ENCODE data around the gene ZNF423.

The ZNF423 gene

DNA sequence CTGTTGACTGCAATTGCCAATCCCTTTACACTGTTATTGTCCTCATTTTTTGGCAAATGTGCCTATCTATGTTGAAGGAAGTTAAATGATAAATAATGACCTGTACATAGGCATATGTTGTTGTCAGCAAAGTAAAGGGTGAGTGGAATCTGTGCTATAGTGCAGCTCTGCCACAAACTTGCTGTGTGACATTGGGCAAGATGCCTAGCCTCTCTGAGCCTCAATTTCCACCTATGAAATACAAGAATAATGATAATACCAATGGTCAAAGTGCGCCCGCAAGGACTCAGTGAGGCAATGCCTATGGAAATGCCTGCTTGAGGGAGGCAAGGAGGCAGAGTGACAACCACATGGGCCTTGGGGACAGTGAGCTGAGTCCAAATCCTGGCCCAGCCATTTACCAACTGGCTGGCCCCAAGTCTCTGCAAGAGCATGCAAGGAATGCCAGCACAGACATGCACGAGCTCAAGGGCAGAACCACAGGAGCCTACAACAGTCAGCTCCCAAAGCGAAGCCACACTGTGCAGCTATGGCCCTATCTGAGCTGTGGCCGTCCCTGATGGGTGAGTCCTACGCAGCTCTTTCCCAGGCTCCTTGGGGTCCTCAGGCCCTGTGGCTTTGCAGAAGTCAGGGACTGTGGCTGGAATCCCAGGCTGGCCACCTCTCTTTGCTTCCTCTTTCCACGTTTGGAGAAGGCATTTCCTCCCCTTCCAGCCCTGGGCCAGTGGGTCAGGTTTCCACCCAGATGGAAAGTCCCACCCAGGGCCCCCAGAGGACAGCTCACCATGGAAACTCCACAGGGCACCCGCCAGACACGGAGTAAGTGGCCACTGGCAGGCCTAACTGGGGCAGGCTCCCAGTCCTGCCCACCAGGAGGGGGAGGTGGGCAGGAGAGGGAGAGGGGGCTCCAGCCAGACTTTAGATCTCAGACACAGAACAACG, 82.1 kb downstream of the ZNF423 start:
- no peak for DNase-seq (ENCODE audit: low read depth, low spot score)
- TF ChIP-seq ZNF274 (IDR thresholded peaks at IDR 0.05; ENCODE audit: low read depth, low read length) (no peak), SUZ12 (IDR thresholded peaks at IDR 0.05; ENCODE audit: extremely low read depth, insufficient read depth, insufficient read length) (no peak), YY1 (IDR thresholded peaks at IDR 0.05; ENCODE audit: insufficient read depth, insufficient read length) (no peak)
- Histone ChIP-seq H3K4me1 (ENCODE audit: insufficient read depth, insufficient read length) (peaks cover 30% of the 10 kb centered on the region), H3K9me3 (ENCODE audit: insufficient read depth, low read length) (no peaks in the 10 kb centered on the region), H3K9ac (ENCODE audit: insufficient read length, low read depth) (peak overlapping the region; percentile 16), H3K27me3 (ENCODE audit: insufficient read depth, insufficient read length) (no peaks in the 10 kb centered on the region), H3K36me3 (ENCODE audit: insufficient read depth, insufficient read length, low read length) (peaks cover 21% of the 10 kb centered on the region), H3K4me3 (ENCODE audit: insufficient read length, low read depth) (no peak overlapping the region)

DNA sequence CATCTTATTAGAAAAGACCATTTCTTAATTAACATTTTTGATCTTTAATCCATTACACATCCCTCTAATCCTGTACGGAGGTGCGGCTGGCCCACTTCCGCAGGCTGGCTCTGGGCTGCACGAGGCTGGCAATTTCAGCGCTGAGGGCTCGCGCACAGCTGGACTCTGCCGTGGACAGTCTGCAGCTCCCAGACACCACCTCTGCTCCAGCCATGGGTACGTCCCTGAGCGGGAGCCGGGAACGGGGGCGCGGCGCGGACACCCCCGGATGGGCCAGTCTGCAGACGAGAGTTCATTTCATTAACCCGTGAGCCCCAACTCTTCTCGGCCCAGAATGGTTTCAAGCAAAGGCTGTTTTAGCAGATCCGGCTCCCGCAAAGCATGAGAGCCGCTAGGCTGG, 87.9 kb downstream of the ZNF423 start:
- Histone ChIP-seq H3K9ac (ENCODE audit: insufficient read length, low read depth) (no peak overlapping the region), H3K9me3 (ENCODE audit: insufficient read depth, low read length) (no peaks in the 10 kb centered on the region)

DNA sequence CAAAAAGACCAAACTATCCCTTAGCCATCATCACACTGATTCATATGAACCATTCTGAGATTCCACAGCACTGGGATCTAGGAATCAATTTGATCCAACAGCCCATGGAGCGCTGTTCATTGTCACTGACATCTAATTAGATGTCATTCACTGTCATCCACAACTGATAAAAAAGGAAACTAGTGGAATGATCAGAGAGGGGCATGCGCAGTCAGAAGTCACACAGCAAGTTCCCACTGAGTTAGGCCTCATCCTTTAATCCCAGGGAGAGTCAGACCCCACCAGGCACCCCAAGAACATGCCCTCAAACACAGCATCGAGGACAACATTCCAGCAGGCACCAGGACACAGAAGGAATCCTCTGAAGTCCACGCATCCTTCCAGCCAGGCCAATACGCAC, 88.5 kb downstream of the ZNF423 start:
- Histone ChIP-seq H3K36me3 (ENCODE audit: insufficient read depth, insufficient read length, low read length) (peaks cover 11% of the 10 kb centered on the region), H3K4me3 (ENCODE audit: insufficient read length, low read depth) (no peak overlapping the region), H3K4me1 (ENCODE audit: insufficient read depth, insufficient read length) (peaks cover 4% of the 10 kb centered on the region), H3K27me3 (ENCODE audit: insufficient read depth, insufficient read length) (no peaks in the 10 kb centered on the region), H3K9ac (ENCODE audit: insufficient read length, low read depth) (no peak overlapping the region), H3K9me3 (ENCODE audit: insufficient read depth, low read length) (no peaks in the 10 kb centered on the region)
- DNase-seq (ENCODE audit: low read depth, low spot score) = no peak
- TF ChIP-seq YY1 (IDR thresholded peaks at IDR 0.05; ENCODE audit: insufficient read depth, insufficient read length) (no peak), SUZ12 (IDR thresholded peaks at IDR 0.05; ENCODE audit: extremely low read depth, insufficient read depth, insufficient read length) (no peak), ZNF274 (IDR thresholded peaks at IDR 0.05; ENCODE audit: low read depth, low read length) (no peak)

More for the DNA sequence above, 87.9 kb downstream of the ZNF423 start:
- Histone ChIP-seq H3K27me3 (ENCODE audit: insufficient read depth, insufficient read length) (no peaks in the 10 kb centered on the region), H3K4me3 (ENCODE audit: insufficient read length, low read depth) (no peak overlapping the region), H3K4me1 (ENCODE audit: insufficient read depth, insufficient read length) (peaks cover 4% of the 10 kb centered on the region), H3K36me3 (ENCODE audit: insufficient read depth, insufficient read length, low read length) (peaks cover 12% of the 10 kb centered on the region)
- no peak for TF ChIP-seq YY1 (IDR thresholded peaks at IDR 0.05; ENCODE audit: insufficient read depth, insufficient read length)
- no peak for TF ChIP-seq ZNF274 (IDR thresholded peaks at IDR 0.05; ENCODE audit: low read depth, low read length)
- TF ChIP-seq SUZ12 (IDR thresholded peaks at IDR 0.05; ENCODE audit: extremely low read depth, insufficient read depth, insufficient read length) = no peak
- no peak for DNase-seq (ENCODE audit: low read depth, low spot score)

DNA sequence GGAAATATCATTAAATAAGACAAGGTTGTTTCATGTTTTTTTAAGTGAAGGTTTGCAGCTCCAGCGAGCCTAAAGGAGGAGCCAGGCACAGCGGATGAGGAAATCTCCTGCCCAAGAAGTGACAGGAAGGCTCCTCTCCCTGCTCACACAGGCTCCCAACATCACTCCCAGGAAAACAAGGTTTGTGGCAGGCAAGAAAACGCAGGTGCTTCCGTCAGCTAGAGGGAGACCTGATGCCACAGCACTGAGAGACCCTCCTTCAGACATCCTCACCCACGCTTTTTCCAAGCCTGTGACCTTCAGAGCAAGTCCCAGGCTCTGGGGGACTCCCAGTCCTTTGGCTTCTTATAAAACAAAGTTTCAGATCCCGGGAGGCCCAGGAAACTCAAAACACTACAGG, 89.7 kb downstream of the ZNF423 start:
- H3K9ac ChIP-seq (ENCODE audit: insufficient read length, low read depth) = no peak overlapping the region
- peaks cover 4% of the 10 kb centered on the region for H3K4me1 ChIP-seq (ENCODE audit: insufficient read depth, insufficient read length)
- DNase-seq (ENCODE audit: low read depth, low spot score) = no peak
- no peak for TF ChIP-seq YY1 (IDR thresholded peaks at IDR 0.05; ENCODE audit: insufficient read depth, insufficient read length)
- TF ChIP-seq ZNF274 (IDR thresholded peaks at IDR 0.05; ENCODE audit: low read depth, low read length) = no peak
- no peak for TF ChIP-seq SUZ12 (IDR thresholded peaks at IDR 0.05; ENCODE audit: extremely low read depth, insufficient read depth, insufficient read length)
- no peaks in the 10 kb centered on the region for H3K27me3 ChIP-seq (ENCODE audit: insufficient read depth, insufficient read length)
- no peak overlapping the region for H3K4me3 ChIP-seq (ENCODE audit: insufficient read length, low read depth)
- peaks cover 4% of the 10 kb centered on the region for H3K36me3 ChIP-seq (ENCODE audit: insufficient read depth, insufficient read length, low read length)
- H3K9me3 ChIP-seq (ENCODE audit: insufficient read depth, low read length) = no peaks in the 10 kb centered on the region

DNA sequence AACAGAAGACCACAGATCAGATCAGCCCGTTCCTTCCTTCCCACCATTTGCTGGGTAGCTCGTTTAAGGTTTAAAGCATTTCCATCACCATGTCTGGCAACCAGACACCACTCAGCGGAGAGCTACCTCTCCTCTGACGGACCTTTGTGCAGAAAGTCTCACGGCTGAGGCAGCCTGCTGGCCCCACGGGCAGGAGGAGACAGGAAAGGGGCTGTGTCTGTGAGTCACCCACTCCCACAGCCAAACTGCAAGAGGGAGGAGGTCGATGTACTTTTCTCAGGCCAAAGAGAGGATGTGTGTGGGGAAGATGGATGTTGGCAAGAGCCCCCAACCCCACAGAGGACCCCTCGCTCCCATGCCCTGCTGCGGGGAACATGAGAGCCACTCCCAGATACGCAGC, 92.1 kb downstream of the ZNF423 start:
- Histone ChIP-seq H3K4me1 (ENCODE audit: insufficient read depth, insufficient read length) (peaks cover 3% of the 10 kb centered on the region), H3K9me3 (ENCODE audit: insufficient read depth, low read length) (no peaks in the 10 kb centered on the region), H3K27me3 (ENCODE audit: insufficient read depth, insufficient read length) (no peaks in the 10 kb centered on the region), H3K9ac (ENCODE audit: insufficient read length, low read depth) (no peak overlapping the region), H3K4me3 (ENCODE audit: insufficient read length, low read depth) (no peak overlapping the region), H3K36me3 (ENCODE audit: insufficient read depth, insufficient read length, low read length) (peaks cover 4% of the 10 kb centered on the region)
- no peak for TF ChIP-seq ZNF274 (IDR thresholded peaks at IDR 0.05; ENCODE audit: low read depth, low read length)
- no peak for TF ChIP-seq YY1 (IDR thresholded peaks at IDR 0.05; ENCODE audit: insufficient read depth, insufficient read length)
- TF ChIP-seq SUZ12 (IDR thresholded peaks at IDR 0.05; ENCODE audit: extremely low read depth, insufficient read depth, insufficient read length) = no peak
- DNase-seq (ENCODE audit: low read depth, low spot score) = no peak

DNA sequence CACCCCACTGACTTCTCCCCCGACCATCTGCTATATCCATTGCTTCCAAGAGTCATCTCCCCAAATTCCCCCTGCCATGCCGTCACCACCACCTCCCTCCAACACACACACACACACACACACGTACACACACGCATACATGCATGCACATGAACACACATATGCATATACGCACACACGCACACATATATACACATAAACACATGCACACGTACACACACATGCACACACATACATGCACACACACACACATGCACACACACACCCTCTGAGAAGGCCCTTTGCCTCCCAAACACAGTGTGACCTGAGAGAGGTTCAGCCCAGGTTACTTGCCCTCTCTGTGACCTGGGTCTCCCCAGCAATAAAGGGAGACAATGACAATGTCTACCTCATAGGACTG, 95.1 kb downstream of the ZNF423 start:
- DNase-seq (ENCODE audit: low read depth, low spot score) = no peak
- Histone ChIP-seq H3K27me3 (ENCODE audit: insufficient read depth, insufficient read length) (no peaks in the 10 kb centered on the region), H3K4me3 (ENCODE audit: insufficient read length, low read depth) (no peak overlapping the region), H3K9me3 (ENCODE audit: insufficient read depth, low read length) (no peaks in the 10 kb centered on the region), H3K9ac (ENCODE audit: insufficient read length, low read depth) (no peak overlapping the region), H3K4me1 (ENCODE audit: insufficient read depth, insufficient read length) (peaks cover 12% of the 10 kb centered on the region), H3K36me3 (ENCODE audit: insufficient read depth, insufficient read length, low read length) (peaks cover 2% of the 10 kb centered on the region)
- TF ChIP-seq SUZ12 (IDR thresholded peaks at IDR 0.05; ENCODE audit: extremely low read depth, insufficient read depth, insufficient read length) (no peak), ZNF274 (IDR thresholded peaks at IDR 0.05; ENCODE audit: low read depth, low read length) (no peak), YY1 (IDR thresholded peaks at IDR 0.05; ENCODE audit: insufficient read depth, insufficient read length) (no peak)

DNA sequence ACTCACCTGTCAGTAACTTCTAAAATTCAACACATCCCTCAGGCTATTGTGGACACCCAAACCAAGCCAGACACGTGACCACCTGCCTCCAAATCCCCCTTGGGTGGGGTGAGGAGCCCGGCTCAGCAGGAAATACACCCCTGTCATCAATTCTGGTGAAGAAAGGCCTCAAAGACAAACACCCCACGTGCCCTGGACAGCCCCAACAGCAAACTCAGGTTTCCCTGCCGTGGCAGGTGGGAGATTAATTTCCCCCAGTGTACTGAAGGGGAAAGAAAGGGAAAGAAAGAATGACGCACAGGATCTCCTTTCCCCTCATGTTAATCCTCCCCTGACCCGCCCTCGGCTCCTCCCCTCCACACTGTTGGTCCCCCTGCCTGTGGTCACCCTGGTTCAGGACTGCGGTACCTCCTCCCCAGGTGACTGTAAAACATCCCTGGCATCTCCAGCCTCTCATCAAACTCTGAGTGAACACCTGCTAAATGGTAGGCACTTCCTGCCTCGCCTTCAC, 98.3 kb downstream of the ZNF423 start:
- no peak overlapping the region for H3K9ac ChIP-seq (ENCODE audit: insufficient read length, low read depth)
- no peaks in the 10 kb centered on the region for H3K9me3 ChIP-seq (ENCODE audit: insufficient read depth, low read length)
- TF ChIP-seq YY1 (IDR thresholded peaks at IDR 0.05; ENCODE audit: insufficient read depth, insufficient read length) (no peak), SUZ12 (IDR thresholded peaks at IDR 0.05; ENCODE audit: extremely low read depth, insufficient read depth, insufficient read length) (no peak), ZNF274 (IDR thresholded peaks at IDR 0.05; ENCODE audit: low read depth, low read length) (no peak)
- peaks cover 2% of the 10 kb centered on the region for H3K36me3 ChIP-seq (ENCODE audit: insufficient read depth, insufficient read length, low read length)
- no peaks in the 10 kb centered on the region for H3K27me3 ChIP-seq (ENCODE audit: insufficient read depth, insufficient read length)
- no peak overlapping the region for H3K4me3 ChIP-seq (ENCODE audit: insufficient read length, low read depth)
- H3K4me1 ChIP-seq (ENCODE audit: insufficient read depth, insufficient read length) = peaks cover 14% of the 10 kb centered on the region
- no peak for DNase-seq (ENCODE audit: low read depth, low spot score)
